Mammary epithelial cell (primary cell): ENCODE data around the gene CLK3.

Experiments
- EZH2 ChIP-seq: IDR thresholded peaks from 2 replicates; pipeline ENCODE4 v1.6.1; 2012; ENCODE audit warnings: low read length, inconsistent platforms, borderline replicate concordance
- TF ChIP-seq, protein P1 (sequence below), 2 donors: IDR thresholded peaks in 1 of 2; conservative IDR thresholded peaks in 1 of 2; 2 replicates each; pipeline ENCODE4 v1.5.1; 2011 to 2012; ENCODE audit warnings: inconsistent platforms in 2 of 2, low read length in 2 of 2, mild to moderate bottlenecking in 2 of 2, control low read depth in 1 of 2, low read depth in 1 of 2; ENCODE audit not compliant: insufficient read depth in 1 of 2; ENCODE audit errors: extremely low read depth in 1 of 2

DNA sequence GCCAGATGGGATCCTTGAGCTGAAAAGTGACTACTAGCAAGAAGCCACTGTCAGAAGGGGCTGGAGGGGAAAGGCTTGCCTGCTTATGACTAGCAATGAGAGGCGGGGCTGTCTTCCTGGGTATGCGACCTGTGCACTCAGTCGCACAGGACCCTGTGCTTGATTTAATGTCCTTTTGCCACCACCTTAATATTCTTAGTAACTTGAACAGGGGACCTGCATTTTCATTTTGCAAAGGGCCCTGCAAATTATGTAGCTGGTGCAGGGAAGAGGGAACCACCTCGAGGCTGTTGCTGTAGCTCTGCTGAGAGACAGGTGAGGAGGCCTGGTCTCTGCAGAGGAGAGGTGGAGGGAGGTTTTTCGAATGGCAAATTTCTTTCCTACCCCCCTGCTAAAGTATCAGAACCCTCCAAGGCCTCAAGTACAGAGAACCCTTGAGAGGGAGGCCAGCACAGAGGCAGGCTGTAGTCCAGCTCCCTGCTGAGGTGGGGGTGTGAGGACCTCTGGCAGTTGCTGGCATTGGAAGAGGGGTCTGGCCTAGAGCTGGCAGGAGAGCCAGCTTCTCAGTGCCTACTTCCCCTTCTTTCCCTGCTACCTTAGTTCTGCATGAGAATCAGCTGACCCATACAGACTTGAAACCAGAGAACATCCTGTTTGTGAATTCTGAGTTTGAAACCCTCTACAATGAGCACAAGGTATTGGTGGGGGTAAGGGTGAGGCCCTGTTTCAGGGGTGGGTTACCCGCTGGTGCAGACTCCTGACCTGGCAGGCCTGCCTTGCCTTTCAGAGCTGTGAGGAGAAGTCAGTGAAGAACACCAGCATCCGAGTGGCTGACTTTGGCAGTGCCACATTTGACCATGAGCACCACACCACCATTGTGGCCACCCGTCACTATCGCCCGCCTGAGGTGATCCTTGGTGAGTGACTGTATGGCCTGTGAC lies 11.4 kb downstream of the CLK3 start:
- TF ChIP-seq, protein P1, sequence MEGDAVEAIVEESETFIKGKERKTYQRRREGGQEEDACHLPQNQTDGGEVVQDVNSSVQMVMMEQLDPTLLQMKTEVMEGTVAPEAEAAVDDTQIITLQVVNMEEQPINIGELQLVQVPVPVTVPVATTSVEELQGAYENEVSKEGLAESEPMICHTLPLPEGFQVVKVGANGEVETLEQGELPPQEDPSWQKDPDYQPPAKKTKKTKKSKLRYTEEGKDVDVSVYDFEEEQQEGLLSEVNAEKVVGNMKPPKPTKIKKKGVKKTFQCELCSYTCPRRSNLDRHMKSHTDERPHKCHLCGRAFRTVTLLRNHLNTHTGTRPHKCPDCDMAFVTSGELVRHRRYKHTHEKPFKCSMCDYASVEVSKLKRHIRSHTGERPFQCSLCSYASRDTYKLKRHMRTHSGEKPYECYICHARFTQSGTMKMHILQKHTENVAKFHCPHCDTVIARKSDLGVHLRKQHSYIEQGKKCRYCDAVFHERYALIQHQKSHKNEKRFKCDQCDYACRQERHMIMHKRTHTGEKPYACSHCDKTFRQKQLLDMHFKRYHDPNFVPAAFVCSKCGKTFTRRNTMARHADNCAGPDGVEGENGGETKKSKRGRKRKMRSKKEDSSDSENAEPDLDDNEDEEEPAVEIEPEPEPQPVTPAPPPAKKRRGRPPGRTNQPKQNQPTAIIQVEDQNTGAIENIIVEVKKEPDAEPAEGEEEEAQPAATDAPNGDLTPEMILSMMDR (conservative IDR thresholded peaks at IDR 0.05 in 1 of 2, IDR thresholded peaks at IDR 0.05 in 1 of 2; ENCODE audit: extremely low read depth in 1 of 2, insufficient read depth in 1 of 2, low read depth in 1 of 2, low read length in 2 of 2) = no peak
- no peak for TF ChIP-seq EZH2
